HCT116 (cell line): ENCODE measurements around the gene CTNND2. TPM values are rescaled to one million over a fixed set of nuclear protein-coding genes. Genes with fewer than 3 reads are reported as not detected.

Experiments used
- ATAC-seq: fragments of 200-7000 bp; cut with Tn5 transposase; 2 replicates; pipeline ENCODE4 v1.9.1; 2020; ENCODE audit warnings: mild to moderate bottlenecking, moderate library complexity
- BruUV-seq: library from RNA; stranded (reverse); fragments of 400-500 nt; replicated peaks from 2 replicates; lab custom pipeline; 2021; lab: Mats Ljungman, UMichigan
- CTCF ChIA-PET: fragments of 300-600 bp; sonication (Branson Sonifier 250); formaldehyde crosslinking; loops from one replicate; lab custom pipeline; 2021; ENCODE audit warnings: antibody characterized with exemption; lab: Charles Lee
- POLR2A ChIA-PET: fragments of 300-600, 350-600 bp; sonication (Branson Sonifier 250); formaldehyde crosslinking; loops from one replicate; lab custom pipeline; 2021; ENCODE audit warnings: antibody characterized with exemption; lab: Charles Lee
- RAD21 ChIA-PET, 2 experiments: fragments of 300-600 bp; sonication (Branson Sonifier 250); formaldehyde crosslinking; loops; one replicate each; lab custom pipeline; 2023; ENCODE audit warnings: low total read pairs in 2 of 2; ENCODE audit not compliant: uncharacterized antibody in 2 of 2, unreplicated experiment in 2 of 2, low non-redundant PET in 1 of 2; lab: Charles Lee
- DNase-seq: peaks from one replicate; pipeline ENCODE4 v3.0.0-alpha.2; 2010; ENCODE audit warnings: low read depth, low spot score
- H2AFZ ChIP-seq: fragments of 200-600 bp; shearing (Covaris generic), sonication (generic); 2 replicates; pipeline ENCODE4 v1.6.1; 2017; ENCODE audit warnings: low read depth, mixed run types, mixed read lengths, antibody characterized with exemption, low read length; ENCODE audit not compliant: poor library complexity, severe bottlenecking
- H3K27ac ChIP-seq: 2 replicates; pipeline ENCODE4 v1.5.1; 2012; ENCODE audit warnings: low read depth, low read length
- H3K27me3 ChIP-seq: fragments of 200-600 bp; sonication (generic); 2 replicates; pipeline ENCODE4 v1.6.1; 2016; ENCODE audit warnings: mixed run types, low read length, mixed read lengths; ENCODE audit not compliant: insufficient read depth
- H3K36me3 ChIP-seq, 2 experiments: fragments of 200-500 bp in 1 of 2; fragments of 200-600 bp in 1 of 2; sonication (Bioruptor generic) in 1 of 2; sonication (generic) in 1 of 2; 2 replicates each; pipeline versions ENCODE4 v1.5.1 to v1.6.1; 2014 to 2016; ENCODE audit warnings: low read length in 2 of 2, inconsistent platforms in 1 of 2, mixed read lengths in 1 of 2, mixed run types in 1 of 2; ENCODE audit not compliant: insufficient read depth in 2 of 2, control insufficient read depth in 1 of 2
- H3K4me1 ChIP-seq, 2 experiments: fragments of 200-600 bp in 1 of 2; sonication (generic) in 1 of 2; 2 replicates each; pipeline versions ENCODE4 v1.5.1 to v1.6.1; 2012 to 2017; ENCODE audit warnings: low read length in 2 of 2, inconsistent platforms in 1 of 2, mild to moderate bottlenecking in 1 of 2, mixed read lengths in 1 of 2, mixed run types in 1 of 2, moderate library complexity in 1 of 2; ENCODE audit not compliant: insufficient read depth in 2 of 2, control insufficient read depth in 1 of 2
- H3K4me2 ChIP-seq: fragments of 200-600 bp; sonication (generic); 2 replicates; pipeline ENCODE4 v1.6.1; 2017; ENCODE audit warnings: mixed run types, low read length, mixed read lengths
- H3K4me3 ChIP-seq, 2 experiments: fragments of 200-600 bp in 1 of 2; sonication (generic) in 1 of 2; replicated peaks in 1 of 2; 2 replicates each; pipeline ENCODE4 v1.5.1; 2011 to 2016; ENCODE audit warnings: low read length in 2 of 2, control low read depth in 1 of 2, low read depth in 1 of 2, mild to moderate bottlenecking in 1 of 2, mixed read lengths in 1 of 2, mixed run types in 1 of 2
- H3K79me2 ChIP-seq: fragments of 200-600 bp; sonication (generic); 2 replicates; pipeline ENCODE4 v1.6.1; 2017; ENCODE audit warnings: mild to moderate bottlenecking, mixed run types, low read length, moderate library complexity, mixed read lengths; ENCODE audit not compliant: insufficient read depth
- H3K9ac ChIP-seq: fragments of 200-600 bp; sonication (generic); 2 replicates; pipeline ENCODE4 v1.6.1; 2016; ENCODE audit warnings: low read length, mixed read lengths
- H3K9me2 ChIP-seq: fragments of 200-600 bp; sonication (generic), shearing (Covaris generic); 2 replicates; pipeline ENCODE4 v1.6.1; 2017; ENCODE audit warnings: mixed run types, mild to moderate bottlenecking, moderate library complexity; ENCODE audit not compliant: insufficient read depth
- H3K9me3 ChIP-seq, 2 experiments: fragments of 200-500 bp in 1 of 2; fragments of 200-600 bp in 1 of 2; sonication (Bioruptor generic) in 1 of 2; sonication (generic) in 1 of 2; 2 replicates each; pipeline ENCODE4 v1.6.1; 2014 to 2017; ENCODE audit warnings: low read length in 2 of 2, mixed read lengths in 2 of 2, inconsistent platforms in 1 of 2, low read depth in 1 of 2, mild to moderate bottlenecking in 1 of 2, mixed run types in 1 of 2, moderate library complexity in 1 of 2; ENCODE audit not compliant: control insufficient read depth in 1 of 2, insufficient read depth in 1 of 2
- H4K20me1 ChIP-seq: fragments of 200-600 bp; sonication (generic), shearing (Covaris generic); 2 replicates; pipeline ENCODE4 v1.6.1; 2017; ENCODE audit warnings: mixed run types, mild to moderate bottlenecking, moderate library complexity; ENCODE audit not compliant: insufficient read depth
- CBX3 ChIP-seq: IDR thresholded peaks from 2 replicates; pipeline ENCODE4 v1.6.1; 2012; ENCODE audit warnings: low read depth
- CEBPB ChIP-seq: IDR thresholded peaks from 2 replicates; pipeline ENCODE4 v1.6.1; 2012; ENCODE audit warnings: low read depth
- EGR1 ChIP-seq: IDR thresholded peaks from 2 replicates; pipeline ENCODE4 v1.6.1; 2012; ENCODE audit warnings: low read depth
- EZH2 ChIP-seq: fragments of 200-600 bp; sonication (generic); IDR thresholded peaks from 2 replicates; pipeline ENCODE4 v1.6.1; 2017; ENCODE audit warnings: antibody characterized with exemption, mixed run types
- EZH2phosphoT487 ChIP-seq: fragments of 200-600 bp; IDR thresholded peaks from 2 replicates; pipeline ENCODE4 v1.6.1; 2018; ENCODE audit warnings: antibody characterized with exemption, borderline replicate concordance
- FOSL1 ChIP-seq: IDR thresholded peaks from 2 replicates; pipeline ENCODE4 v1.6.1; 2012; ENCODE audit warnings: low read depth
- RAD21 ChIP-seq: IDR thresholded peaks from 2 replicates; pipeline ENCODE4 v1.6.1; 2012; ENCODE audit warnings: low read depth, mild to moderate bottlenecking
- SIN3A ChIP-seq: IDR thresholded peaks from 2 replicates; pipeline ENCODE4 v1.6.1; 2012; ENCODE audit warnings: low read depth
- SP1 ChIP-seq: IDR thresholded peaks from 2 replicates; pipeline ENCODE4 v1.6.1; 2012; ENCODE audit warnings: low read depth
- SRF ChIP-seq: IDR thresholded peaks from 2 replicates; pipeline ENCODE4 v1.6.1; 2012; ENCODE audit warnings: low read depth
- ZFX ChIP-seq: fragments of 450-650 bp; IDR thresholded peaks from 2 replicates; pipeline ENCODE4 v1.6.1; 2017
- ZNF274 ChIP-seq: fragments of 200-500 bp; sonication (Bioruptor generic); IDR thresholded peaks from 2 replicates; pipeline ENCODE4 v1.6.1; 2014; ENCODE audit warnings: mild to moderate bottlenecking, low read depth, low read length, inconsistent platforms
- intact Hi-C: fragments of 100-400 bp; cut with micrococcal nuclease; formaldehyde crosslinking; loops from 2 replicates; pipeline ENCODE4 v1.10.0; 2022
- total RNA-seq: library from RNA; stranded (reverse); gene quantifications from one replicate; pipeline ENCODE4 v1.2.1, GENCODE V29; 2021; ENCODE audit not compliant: unreplicated experiment
- TF ChIP-seq, protein P1 (sequence below): IDR thresholded peaks from 2 replicates; pipeline ENCODE4 v1.6.1; 2011; ENCODE audit warnings: mild to moderate bottlenecking, low read length, moderate library complexity; ENCODE audit not compliant: insufficient replicate concordance; ENCODE audit errors: extremely low read depth
- TF ChIP-seq, protein P2 (sequence below): IDR thresholded peaks from 2 replicates; pipeline ENCODE4 v1.6.1; 2012
- TF ChIP-seq, protein P3 (sequence below), 3 experiments: fragments of 200-600 bp in 1 of 3; sonication (generic) in 1 of 3; IDR thresholded peaks in 2 of 3; conservative IDR thresholded peaks in 1 of 3; 2 replicates each; pipeline ENCODE4 v1.5.1; 2012 to 2017; ENCODE audit warnings: low read depth in 2 of 3, low read length in 2 of 3, antibody characterized with exemption in 1 of 3, borderline replicate concordance in 1 of 3, control low read depth in 1 of 3, mild to moderate bottlenecking in 1 of 3, mixed read lengths in 1 of 3, mixed run types in 1 of 3, moderate library complexity in 1 of 3; ENCODE audit not compliant: insufficient read depth in 1 of 3
- TF ChIP-seq, protein P4 (sequence below): IDR thresholded peaks from 2 replicates; pipeline ENCODE4 v1.6.1; 2012

CTNND2 gene
- total RNA-seq, 1 experiment from 2014 or later, result not detected

DNA sequence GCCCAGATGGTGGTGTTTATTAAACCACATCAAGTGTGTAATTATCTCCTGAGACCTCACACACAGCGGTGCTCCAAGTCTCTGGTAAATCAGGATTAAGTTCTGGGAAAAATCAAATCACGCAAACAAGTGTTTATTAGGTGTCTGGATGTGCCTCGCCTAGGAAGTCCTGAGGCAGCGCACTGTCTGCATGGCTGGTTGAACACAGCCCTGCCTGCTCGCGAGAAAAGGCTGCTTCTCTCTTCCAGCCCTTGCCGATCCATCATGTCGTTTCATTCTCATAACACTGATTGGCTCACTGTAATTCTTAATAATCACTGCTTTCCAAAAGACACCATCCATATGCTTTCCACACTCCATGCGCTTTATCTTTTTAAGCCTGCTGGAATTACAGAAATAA, 913.6 kb downstream of the CTNND2 start:
- ChIA-PET CTCF (no interaction called here), RAD21 (no interaction called here), POLR2A (no interaction called here)
- no peak for DNase-seq
- no peaks in the 10 kb centered on the region for H3K4me1 ChIP-seq
- H3K9me3 ChIP-seq, result no peaks in the 10 kb centered on the region
- no peaks in the 10 kb centered on the region for H4K20me1 ChIP-seq
- intact Hi-C loops, result no loop called here
- H3K36me3 ChIP-seq, result no peaks in the 10 kb centered on the region
- H3K9me2 ChIP-seq, result no peaks in the 10 kb centered on the region
- no peak overlapping the region for H3K4me3 ChIP-seq
- H3K9ac ChIP-seq, result no peak overlapping the region
- H3K27ac ChIP-seq, result no peak overlapping the region
- H2AFZ ChIP-seq, result no peak overlapping the region
- peaks cover 19% of the 10 kb centered on the region; the same call in 1 of the 2 replicates for H3K27me3 ChIP-seq
- no peak overlapping the region for H3K4me2 ChIP-seq
- BruUV-seq, result no TSS peak
- no peaks in the 10 kb centered on the region for H3K79me2 ChIP-seq
- TF ChIP-seq SIN3A, result no peak
- TF ChIP-seq RAD21, result no peak
- no peak for TF ChIP-seq SRF
- TF ChIP-seq CEBPB, result no peak
- TF ChIP-seq ZFX, result no peak
- TF ChIP-seq, protein P1, sequence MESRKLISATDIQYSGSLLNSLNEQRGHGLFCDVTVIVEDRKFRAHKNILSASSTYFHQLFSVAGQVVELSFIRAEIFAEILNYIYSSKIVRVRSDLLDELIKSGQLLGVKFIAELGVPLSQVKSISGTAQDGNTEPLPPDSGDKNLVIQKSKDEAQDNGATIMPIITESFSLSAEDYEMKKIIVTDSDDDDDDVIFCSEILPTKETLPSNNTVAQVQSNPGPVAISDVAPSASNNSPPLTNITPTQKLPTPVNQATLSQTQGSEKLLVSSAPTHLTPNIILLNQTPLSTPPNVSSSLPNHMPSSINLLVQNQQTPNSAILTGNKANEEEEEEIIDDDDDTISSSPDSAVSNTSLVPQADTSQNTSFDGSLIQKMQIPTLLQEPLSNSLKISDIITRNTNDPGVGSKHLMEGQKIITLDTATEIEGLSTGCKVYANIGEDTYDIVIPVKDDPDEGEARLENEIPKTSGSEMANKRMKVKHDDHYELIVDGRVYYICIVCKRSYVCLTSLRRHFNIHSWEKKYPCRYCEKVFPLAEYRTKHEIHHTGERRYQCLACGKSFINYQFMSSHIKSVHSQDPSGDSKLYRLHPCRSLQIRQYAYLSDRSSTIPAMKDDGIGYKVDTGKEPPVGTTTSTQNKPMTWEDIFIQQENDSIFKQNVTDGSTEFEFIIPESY, result no peak
- no peak for TF ChIP-seq ZNF274
- no peak for TF ChIP-seq FOSL1
- TF ChIP-seq EZH2phosphoT487, result no peak
- TF ChIP-seq, protein P2, sequence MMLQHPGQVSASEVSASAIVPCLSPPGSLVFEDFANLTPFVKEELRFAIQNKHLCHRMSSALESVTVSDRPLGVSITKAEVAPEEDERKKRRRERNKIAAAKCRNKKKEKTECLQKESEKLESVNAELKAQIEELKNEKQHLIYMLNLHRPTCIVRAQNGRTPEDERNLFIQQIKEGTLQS, result no peak
- TF ChIP-seq SP1, result no peak
- no peak for TF ChIP-seq CBX3
- TF ChIP-seq, protein P3, sequence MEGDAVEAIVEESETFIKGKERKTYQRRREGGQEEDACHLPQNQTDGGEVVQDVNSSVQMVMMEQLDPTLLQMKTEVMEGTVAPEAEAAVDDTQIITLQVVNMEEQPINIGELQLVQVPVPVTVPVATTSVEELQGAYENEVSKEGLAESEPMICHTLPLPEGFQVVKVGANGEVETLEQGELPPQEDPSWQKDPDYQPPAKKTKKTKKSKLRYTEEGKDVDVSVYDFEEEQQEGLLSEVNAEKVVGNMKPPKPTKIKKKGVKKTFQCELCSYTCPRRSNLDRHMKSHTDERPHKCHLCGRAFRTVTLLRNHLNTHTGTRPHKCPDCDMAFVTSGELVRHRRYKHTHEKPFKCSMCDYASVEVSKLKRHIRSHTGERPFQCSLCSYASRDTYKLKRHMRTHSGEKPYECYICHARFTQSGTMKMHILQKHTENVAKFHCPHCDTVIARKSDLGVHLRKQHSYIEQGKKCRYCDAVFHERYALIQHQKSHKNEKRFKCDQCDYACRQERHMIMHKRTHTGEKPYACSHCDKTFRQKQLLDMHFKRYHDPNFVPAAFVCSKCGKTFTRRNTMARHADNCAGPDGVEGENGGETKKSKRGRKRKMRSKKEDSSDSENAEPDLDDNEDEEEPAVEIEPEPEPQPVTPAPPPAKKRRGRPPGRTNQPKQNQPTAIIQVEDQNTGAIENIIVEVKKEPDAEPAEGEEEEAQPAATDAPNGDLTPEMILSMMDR (IDR thresholded peaks at IDR 0.05 in 2 of 3, conservative IDR thresholded peaks at IDR 0.05 in 1 of 3; ENCODE audit: borderline replicate concordance in 1 of 3, insufficient read depth in 1 of 3, low read depth in 2 of 3, low read length in 2 of 3), result no peak
- no peak for TF ChIP-seq EGR1
- TF ChIP-seq EZH2, result no peak
- TF ChIP-seq, protein P4, sequence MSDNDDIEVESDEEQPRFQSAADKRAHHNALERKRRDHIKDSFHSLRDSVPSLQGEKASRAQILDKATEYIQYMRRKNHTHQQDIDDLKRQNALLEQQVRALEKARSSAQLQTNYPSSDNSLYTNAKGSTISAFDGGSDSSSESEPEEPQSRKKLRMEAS, result no peak
- ATAC-seq, result no peak
